Measurements from ENCODE around the gene FXYD3. TPM values are rescaled to one million over a fixed set of nuclear protein-coding genes. Genes with fewer than 3 reads are reported as not detected.

Gene FXYD3
- total RNA-seq, 2 experiments from 2014 or later = 0.35 to 0.88 TPM

DNA sequence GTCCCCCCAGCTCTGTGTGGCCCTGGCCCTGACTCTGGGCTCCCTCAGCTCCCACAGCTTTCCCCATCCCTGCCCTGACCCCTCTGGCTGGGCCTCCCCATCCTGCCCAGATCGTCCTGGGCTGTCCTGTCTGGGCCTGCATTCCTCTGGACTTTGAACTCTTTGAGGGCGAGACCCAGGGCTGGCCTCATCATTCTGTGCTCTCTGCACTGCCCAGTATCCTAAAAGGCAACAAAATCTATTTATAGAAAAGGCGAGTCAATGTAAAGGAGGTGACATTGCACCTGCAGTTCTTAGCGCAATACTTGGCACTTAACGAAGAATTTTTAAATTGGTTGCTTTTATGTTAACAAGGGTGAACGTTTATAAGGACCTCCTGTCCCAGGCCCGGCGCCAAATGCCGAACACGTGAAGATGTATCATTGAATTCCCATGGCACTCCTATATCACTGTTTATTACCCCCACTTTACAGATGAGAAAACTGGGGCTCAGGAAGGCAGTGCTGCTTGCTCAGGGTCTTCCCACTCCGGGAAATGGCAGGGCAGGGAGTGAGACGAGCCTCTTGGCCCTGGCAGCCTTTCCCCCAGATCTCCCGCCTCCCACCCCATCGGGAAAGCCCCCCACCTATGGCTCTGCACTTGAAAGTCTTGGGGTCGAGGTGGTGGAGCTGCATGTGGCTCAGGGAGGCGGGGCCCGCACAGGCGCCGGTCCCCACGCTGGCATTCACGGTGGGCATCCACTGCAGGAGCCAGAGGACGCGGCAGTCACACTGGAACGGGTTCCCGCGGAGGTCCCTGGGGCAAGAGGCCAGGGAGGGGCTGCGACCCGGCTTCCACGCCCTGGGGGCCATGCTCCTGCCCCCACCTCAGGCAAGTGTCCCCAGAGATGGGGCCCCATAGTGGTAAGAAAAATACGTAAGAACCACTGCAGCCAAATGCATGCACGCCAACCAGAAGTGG lies 15.4 kb downstream of the FXYD3 start:
- CTCF ChIA-PET (ENCODE audit: unreplicated experiment) = no interaction called here
- Histone ChIP-seq H3K4me3 (ENCODE audit: low read depth, low read length, poor library complexity, severe bottlenecking) (no peak overlapping the region), H3K4me1 (ENCODE audit: insufficient read depth, low read length, poor library complexity, severe bottlenecking) (peaks cover 6% of the 10 kb centered on the region), H3K4me2 (ENCODE audit: low read length) (no peak overlapping the region), H3K27ac (ENCODE audit: low read depth, low read length, poor library complexity, severe bottlenecking) (no peak overlapping the region), H3K79me2 (ENCODE audit: insufficient read depth, low read depth, low read length) (no peaks in the 10 kb centered on the region), H3K36me3 (ENCODE audit: insufficient read depth, low read length) (no peaks in the 10 kb centered on the region), H3K9me3 (ENCODE audit: low read length) (no peaks in the 10 kb centered on the region), H2AFZ (ENCODE audit: low read length) (no peak overlapping the region), H4K20me1 (ENCODE audit: insufficient read depth, low read length) (no peaks in the 10 kb centered on the region), H3K9me2 (ENCODE audit: insufficient read depth, low read length) (no peaks in the 10 kb centered on the region)
- BruUV-seq (replicated peaks) = no TSS peak
- intact Hi-C loops (cut with micrococcal nuclease; ENCODE audit: unreplicated experiment) = no loop called here
- POLR2A ChIA-PET = no interaction called here
- TF ChIP-seq, protein P1, sequence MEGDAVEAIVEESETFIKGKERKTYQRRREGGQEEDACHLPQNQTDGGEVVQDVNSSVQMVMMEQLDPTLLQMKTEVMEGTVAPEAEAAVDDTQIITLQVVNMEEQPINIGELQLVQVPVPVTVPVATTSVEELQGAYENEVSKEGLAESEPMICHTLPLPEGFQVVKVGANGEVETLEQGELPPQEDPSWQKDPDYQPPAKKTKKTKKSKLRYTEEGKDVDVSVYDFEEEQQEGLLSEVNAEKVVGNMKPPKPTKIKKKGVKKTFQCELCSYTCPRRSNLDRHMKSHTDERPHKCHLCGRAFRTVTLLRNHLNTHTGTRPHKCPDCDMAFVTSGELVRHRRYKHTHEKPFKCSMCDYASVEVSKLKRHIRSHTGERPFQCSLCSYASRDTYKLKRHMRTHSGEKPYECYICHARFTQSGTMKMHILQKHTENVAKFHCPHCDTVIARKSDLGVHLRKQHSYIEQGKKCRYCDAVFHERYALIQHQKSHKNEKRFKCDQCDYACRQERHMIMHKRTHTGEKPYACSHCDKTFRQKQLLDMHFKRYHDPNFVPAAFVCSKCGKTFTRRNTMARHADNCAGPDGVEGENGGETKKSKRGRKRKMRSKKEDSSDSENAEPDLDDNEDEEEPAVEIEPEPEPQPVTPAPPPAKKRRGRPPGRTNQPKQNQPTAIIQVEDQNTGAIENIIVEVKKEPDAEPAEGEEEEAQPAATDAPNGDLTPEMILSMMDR (conservative IDR thresholded peaks at IDR 0.05; ENCODE audit: low read length) = no peak
- no peak for TF ChIP-seq EZH2phosphoT487 (IDR thresholded peaks at IDR 0.05; ENCODE audit: borderline replicate concordance, low read depth, low read length)
- DNase-seq (ENCODE audit: low spot score) = no peak

DNA sequence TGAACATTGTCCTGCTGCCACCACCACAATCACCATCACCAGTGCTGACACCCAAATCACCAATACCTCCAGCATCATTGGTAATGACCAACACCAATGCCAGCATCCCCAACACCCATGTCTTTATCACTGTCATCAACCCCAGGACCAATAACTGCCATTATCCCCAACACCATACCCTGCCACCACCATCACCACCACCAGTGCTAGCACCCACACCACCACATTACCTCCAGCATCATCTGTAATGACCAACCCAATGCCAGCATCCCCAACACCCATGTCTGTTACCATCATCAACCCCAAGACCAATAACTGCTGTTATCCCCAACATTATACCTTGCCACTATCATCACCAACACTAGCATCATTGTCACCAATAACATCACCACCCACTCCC lies 16.6 kb downstream of the FXYD3 start:
- Histone ChIP-seq H3K9me2 (ENCODE audit: insufficient read depth, low read length) (no peaks in the 10 kb centered on the region), H3K36me3 (ENCODE audit: insufficient read depth, low read length) (no peaks in the 10 kb centered on the region), H3K4me2 (ENCODE audit: low read length) (no peak overlapping the region), H2AFZ (ENCODE audit: low read length) (no peak overlapping the region), H4K20me1 (ENCODE audit: insufficient read depth, low read length) (no peaks in the 10 kb centered on the region), H3K79me2 (ENCODE audit: insufficient read depth, low read depth, low read length) (no peaks in the 10 kb centered on the region), H3K4me1 (ENCODE audit: insufficient read depth, low read length, poor library complexity, severe bottlenecking) (peaks cover 6% of the 10 kb centered on the region), H3K4me3 (ENCODE audit: low read depth, low read length, poor library complexity, severe bottlenecking) (no peak overlapping the region), H3K9me3 (ENCODE audit: low read length) (no peaks in the 10 kb centered on the region), H3K27ac (ENCODE audit: low read depth, low read length, poor library complexity, severe bottlenecking) (no peak overlapping the region)
- intact Hi-C loops (cut with micrococcal nuclease; ENCODE audit: unreplicated experiment) = no loop called here
- ChIA-PET POLR2A (no interaction called here), CTCF (ENCODE audit: unreplicated experiment) (no interaction called here)
- no TSS peak for BruUV-seq (replicated peaks)
- TF ChIP-seq EZH2phosphoT487 (IDR thresholded peaks at IDR 0.05; ENCODE audit: borderline replicate concordance, low read depth, low read length) = no peak
- TF ChIP-seq, protein P1 (conservative IDR thresholded peaks at IDR 0.05; ENCODE audit: low read length) = no peak
- DNase-seq (ENCODE audit: low spot score) = no peak

DNA sequence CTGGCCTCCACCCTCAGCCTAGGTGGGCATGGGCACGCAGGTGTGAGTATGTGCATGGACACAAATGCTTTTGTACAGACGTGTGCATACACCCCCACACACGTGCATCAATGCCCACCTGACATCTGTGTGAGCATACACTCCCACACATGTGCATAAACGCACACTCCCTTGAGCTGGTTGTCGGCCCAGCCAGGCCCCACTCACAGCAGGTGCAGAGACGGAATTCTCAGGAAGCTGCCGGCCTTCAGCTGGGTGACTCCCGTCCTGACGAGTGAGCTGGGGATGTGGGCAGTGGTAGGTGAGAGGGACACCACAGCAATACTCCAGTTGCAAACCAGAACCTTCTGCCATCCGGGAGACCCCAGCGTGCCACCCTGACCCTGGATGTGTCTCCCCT lies 18.2 kb downstream of the FXYD3 start:
- Histone ChIP-seq H4K20me1 (ENCODE audit: insufficient read depth, low read length) (no peaks in the 10 kb centered on the region), H3K9me2 (ENCODE audit: insufficient read depth, low read length) (no peaks in the 10 kb centered on the region), H2AFZ (ENCODE audit: low read length) (no peak overlapping the region), H3K79me2 (ENCODE audit: insufficient read depth, low read depth, low read length) (no peaks in the 10 kb centered on the region), H3K4me2 (ENCODE audit: low read length) (no peak overlapping the region), H3K4me3 (ENCODE audit: low read depth, low read length, poor library complexity, severe bottlenecking) (no peak overlapping the region), H3K4me1 (ENCODE audit: insufficient read depth, low read length, poor library complexity, severe bottlenecking) (peaks cover 6% of the 10 kb centered on the region), H3K27ac (ENCODE audit: low read depth, low read length, poor library complexity, severe bottlenecking) (no peak overlapping the region), H3K36me3 (ENCODE audit: insufficient read depth, low read length) (no peaks in the 10 kb centered on the region), H3K9me3 (ENCODE audit: low read length) (no peaks in the 10 kb centered on the region)
- no peak for TF ChIP-seq EZH2phosphoT487 (IDR thresholded peaks at IDR 0.05; ENCODE audit: borderline replicate concordance, low read depth, low read length)
- TF ChIP-seq, protein P1 (conservative IDR thresholded peaks at IDR 0.05; ENCODE audit: low read length) = no peak
- CTCF ChIA-PET (ENCODE audit: unreplicated experiment) = interaction anchor here (1.2 kb wide), 1 partner anchor 67 kb away, joined by 5 read pairs; no protein-coding TSS in a partner anchor
- no peak for DNase-seq (ENCODE audit: low spot score)
- POLR2A ChIA-PET = no interaction called here
- intact Hi-C loops (cut with micrococcal nuclease; ENCODE audit: unreplicated experiment) = loop anchor here (2.0 kb wide), 1 partner anchor 43 kb away; no protein-coding TSS in a partner anchor
- BruUV-seq (replicated peaks) = no TSS peak

Data from OCI-LY7 (cell line).